IMR-90 (cell line): Measurements from ENCODE around the gene ABCC8. TPM values are rescaled to one million over a fixed set of nuclear protein-coding genes. Genes with fewer than 3 reads are reported as not detected.

Experiments
- ATAC-seq: fragments of 200-7000 bp; cut with Tn5 transposase; 2 replicates; pipeline ENCODE4 v1.9.1; 2020; ENCODE audit warnings: low read depth, mild to moderate bottlenecking, moderate library complexity
- BruUV-seq: library from RNA; stranded (reverse); fragments of 400-500 nt; replicated peaks from 2 replicates; lab custom pipeline; 2021; lab: Mats Ljungman, UMichigan
- CTCF ChIA-PET: fragments of 300-600 bp; formaldehyde crosslinking; extraction: SDS; loops from one replicate; lab custom pipeline; 2021; ENCODE audit warnings: antibody characterized with exemption; lab: Yijun Ruan, JAX
- POLR2A ChIA-PET: fragments of 300-600 bp; sonication (Branson Sonifier 250); formaldehyde crosslinking; loops from one replicate; lab custom pipeline; 2022; ENCODE audit warnings: antibody characterized with exemption; ENCODE audit not compliant: unreplicated experiment; lab: Charles Lee
- DNase-seq: peaks from one replicate; pipeline ENCODE4 v3.0.0; 2013
- H2AFZ ChIP-seq: replicated peaks from 2 replicates; pipeline ENCODE3; 2013; ENCODE audit warnings: low read length, mild to moderate bottlenecking; ENCODE audit not compliant: poor library complexity
- H2AK5ac ChIP-seq: 2 replicates; pipeline ENCODE4 v1.6.1; 2013; ENCODE audit warnings: low read depth, low read length, inconsistent platforms
- H2AK9ac ChIP-seq: replicated peaks from 2 replicates; pipeline ENCODE3; 2013; ENCODE audit warnings: mild to moderate bottlenecking, low read depth, low read length, moderate library complexity; ENCODE audit not compliant: poor library complexity
- H2BK120ac ChIP-seq: 2 replicates; pipeline ENCODE4 v1.6.1; 2013; ENCODE audit warnings: low read depth, low read length, inconsistent platforms
- H2BK15ac ChIP-seq: 3 replicates; pipeline ENCODE4 v1.6.1; 2013; ENCODE audit warnings: low read depth, low read length, inconsistent platforms
- H2BK20ac ChIP-seq: 2 replicates; pipeline ENCODE4 v1.6.1; 2013; ENCODE audit warnings: low read depth, mild to moderate bottlenecking, inconsistent platforms, low read length, moderate library complexity
- H2BK5ac ChIP-seq: 2 replicates; pipeline ENCODE4 v1.6.1; 2013; ENCODE audit warnings: mild to moderate bottlenecking, low read depth, low read length, inconsistent platforms; ENCODE audit not compliant: poor library complexity, severe bottlenecking
- H3K14ac ChIP-seq: replicated peaks from 2 replicates; pipeline ENCODE4 v1.6.1; 2013; ENCODE audit warnings: low read depth, low read length, inconsistent platforms
- H3K18ac ChIP-seq: 2 replicates; pipeline ENCODE4 v1.6.1; 2013; ENCODE audit warnings: low read depth, low read length, control low read depth
- H3K23ac ChIP-seq: 2 replicates; pipeline ENCODE4 v1.6.1; 2013; ENCODE audit warnings: low read depth, low read length, inconsistent platforms
- H3K27ac ChIP-seq: 2 replicates; pipeline ENCODE4 v1.5.1; 2013; ENCODE audit warnings: mild to moderate bottlenecking, control low read depth, low read length; ENCODE audit not compliant: insufficient read depth
- H3K27me3 ChIP-seq: 2 replicates; pipeline ENCODE4 v1.6.1; 2013; ENCODE audit warnings: low read length; ENCODE audit not compliant: control insufficient read depth, insufficient read depth
- H3K36me3 ChIP-seq: 2 replicates; pipeline ENCODE4 v1.6.1; 2013; ENCODE audit warnings: low read length, mixed read lengths; ENCODE audit not compliant: control insufficient read depth, insufficient read depth
- H3K4ac ChIP-seq: 2 replicates; pipeline ENCODE4 v1.6.1; 2013; ENCODE audit warnings: low read depth, low read length, inconsistent platforms
- H3K4me1 ChIP-seq: 2 replicates; pipeline ENCODE4 v1.6.1; 2013; ENCODE audit warnings: low read length, mixed read lengths; ENCODE audit not compliant: control insufficient read depth, insufficient read depth
- H3K4me2 ChIP-seq: 2 replicates; pipeline ENCODE4 v1.6.1; 2013; ENCODE audit warnings: low read depth, mild to moderate bottlenecking, control low read depth, low read length, moderate library complexity
- H3K4me3 ChIP-seq: 2 replicates; pipeline ENCODE4 v1.5.1; 2013; ENCODE audit warnings: low read depth, mild to moderate bottlenecking, control low read depth, low read length, moderate library complexity; ENCODE audit not compliant: insufficient read depth
- H3K56ac ChIP-seq: 2 replicates; pipeline ENCODE4 v1.6.1; 2013; ENCODE audit warnings: low read length, inconsistent platforms; ENCODE audit not compliant: insufficient read depth; ENCODE audit errors: extremely low read depth
- H3K79me1 ChIP-seq, 2 experiments: 2 replicates each; pipeline ENCODE4 v1.6.1; 2013; ENCODE audit warnings: low read length in 2 of 2, inconsistent platforms in 1 of 2, low read depth in 1 of 2
- H3K9ac ChIP-seq: 2 replicates; pipeline ENCODE4 v1.6.1; 2013; ENCODE audit warnings: low read depth, low read length, control low read depth
- H3K9me1 ChIP-seq: 2 replicates; pipeline ENCODE4 v1.6.1; 2013; ENCODE audit warnings: low read length, inconsistent platforms; ENCODE audit not compliant: insufficient read depth
- H3K9me3 ChIP-seq: 2 replicates; pipeline ENCODE4 v1.6.1; 2013; ENCODE audit warnings: low read length; ENCODE audit not compliant: control insufficient read depth, insufficient read depth
- H4K20me1 ChIP-seq: 2 replicates; pipeline ENCODE4 v1.6.1; 2013; ENCODE audit warnings: low read length, inconsistent platforms; ENCODE audit not compliant: insufficient read depth
- H4K5ac ChIP-seq: 2 replicates; pipeline ENCODE4 v1.6.1; 2013; ENCODE audit warnings: mild to moderate bottlenecking, low read depth, low read length, control low read depth
- H4K8ac ChIP-seq, 2 experiments: 2 replicates each; pipeline ENCODE4 v1.6.1; 2013; ENCODE audit warnings: low read depth in 2 of 2, low read length in 2 of 2, control low read depth in 1 of 2, inconsistent platforms in 1 of 2
- H4K91ac ChIP-seq: 2 replicates; pipeline ENCODE4 v1.6.1; 2013; ENCODE audit warnings: low read depth, low read length, inconsistent platforms; ENCODE audit not compliant: insufficient read depth
- BHLHE40 ChIP-seq: fragments of 150-350 bp; IDR thresholded peaks from 2 replicates; pipeline ENCODE4 v1.6.1; 2016; ENCODE audit warnings: mild to moderate bottlenecking, low read depth, low read length
- CEBPB ChIP-seq: IDR thresholded peaks from 2 replicates; pipeline ENCODE4 v1.6.1; 2012; ENCODE audit warnings: low read depth, low read length, improper control_type of control experiment
- CHD1 ChIP-seq: IDR thresholded peaks from 2 replicates; pipeline ENCODE4 v1.6.1; 2012; ENCODE audit warnings: low read depth, low read length, improper control_type of control experiment
- FOS ChIP-seq: fragments of 150-350 bp; IDR thresholded peaks from 2 replicates; pipeline ENCODE4 v1.6.1; 2016; ENCODE audit warnings: low read depth, low read length
- MAFK ChIP-seq: IDR thresholded peaks from 2 replicates; pipeline ENCODE4 v1.6.1; 2012; ENCODE audit warnings: low read depth, low read length, improper control_type of control experiment
- MAZ ChIP-seq: IDR thresholded peaks from 2 replicates; pipeline ENCODE4 v1.6.1; 2012; ENCODE audit warnings: low read depth, mild to moderate bottlenecking, low read length, improper control_type of control experiment, moderate library complexity, borderline replicate concordance
- MXI1 ChIP-seq: IDR thresholded peaks from 2 replicates; pipeline ENCODE4 v1.6.1; 2012; ENCODE audit warnings: low read depth, mild to moderate bottlenecking, low read length, moderate library complexity, borderline replicate concordance
- NFE2L2 ChIP-seq: fragments of 150-350 bp; IDR thresholded peaks from 2 replicates; pipeline ENCODE4 v1.6.1; 2016; ENCODE audit warnings: low read depth, mild to moderate bottlenecking, low read length
- POLR2A ChIP-seq: IDR thresholded peaks from 2 replicates; pipeline ENCODE4 v1.6.1; 2012; ENCODE audit warnings: mild to moderate bottlenecking, low read depth, low read length
- RAD21 ChIP-seq: IDR thresholded peaks from 2 replicates; pipeline ENCODE4 v1.6.1; 2012; ENCODE audit warnings: low read length, improper control_type of control experiment
- RCOR1 ChIP-seq: IDR thresholded peaks from 2 replicates; pipeline ENCODE4 v1.6.1; 2012; ENCODE audit warnings: mild to moderate bottlenecking, low read length, improper control_type of control experiment; ENCODE audit not compliant: insufficient replicate concordance
- RFX5 ChIP-seq: IDR thresholded peaks from 2 replicates; pipeline ENCODE4 v1.8.0; 2012; ENCODE audit warnings: low read depth, mild to moderate bottlenecking, low read length, moderate library complexity
- SMC3 ChIP-seq: fragments of 150-350 bp; IDR thresholded peaks from 2 replicates; pipeline ENCODE4 v1.6.1; 2016; ENCODE audit warnings: low read depth, mild to moderate bottlenecking, antibody characterized with exemption, low read length, moderate library complexity
- WGBS, 2 experiments: methylation state at CpG; one replicate each; pipeline versions ENCODE4 v1.1.5 to v1.1.7; 2013; ENCODE audit warnings: missing lambda C conversion rate in 2 of 2; ENCODE audit not compliant: insufficient read length in 1 of 2; ENCODE audit errors: extremely low coverage in 2 of 2; 5-methylcytosine and 5-hydroxymethylcytosine counted together
- dilution Hi-C: fragments of 300-500 bp; cut with HindIII; formaldehyde crosslinking; loops from one replicate; pipeline ENCODE4 v1.14.3; 2018; ENCODE audit warnings: low sequenced_read_pairs; ENCODE audit not compliant: unreplicated experiment
- in situ Hi-C: fragments of 300-500 bp; cut with MboI; formaldehyde crosslinking; loops from 3 replicates; pipeline ENCODE4 v1.14.3; 2019; ENCODE audit warnings: low sequenced_read_pairs, inconsistent platforms, mixed read lengths
- intact Hi-C: fragments of 100-400 bp; cut with micrococcal nuclease; formaldehyde crosslinking; loops from 2 replicates; pipeline ENCODE4 v1.10.0; 2022
- polyA plus RNA-seq, 3 experiments: library from polyadenylated mRNA; depleted of rRNA; stranded (reverse); fragments of >200 nt; gene quantifications; 2 replicates each; pipeline ENCODE4 v1.2.3, GENCODE V29; 2012; ENCODE audit warnings: low replicate concordance in 1 of 3
- total RNA-seq: library from RNA; depleted of rRNA; stranded (reverse); fragments of >200 nt; gene quantifications from 2 replicates; pipeline ENCODE4 v1.2.3, GENCODE V29; 2012
- TF ChIP-seq, protein P1 (sequence below): conservative IDR thresholded peaks from 2 replicates; pipeline ENCODE4 v1.5.1; 2012; ENCODE audit warnings: mild to moderate bottlenecking, low read depth, low read length, improper control_type of control experiment
- TF ChIP-seq, protein P2 (sequence below): fragments of 150-350 bp; IDR thresholded peaks from 2 replicates; pipeline ENCODE4 v1.6.1; 2016; ENCODE audit warnings: low read depth, mild to moderate bottlenecking, low read length, moderate library complexity, borderline replicate concordance
- TF ChIP-seq, protein P3 (sequence below): fragments of 150-350 bp; IDR thresholded peaks from 2 replicates; pipeline ENCODE4 v1.6.1; 2017; ENCODE audit warnings: mild to moderate bottlenecking, antibody characterized with exemption, low read length, low read depth

Gene ABCC8
- total and polyA plus RNA-seq, 2 of the 4 experiments (the other 2 are of a cell fraction): not detected

DNA sequence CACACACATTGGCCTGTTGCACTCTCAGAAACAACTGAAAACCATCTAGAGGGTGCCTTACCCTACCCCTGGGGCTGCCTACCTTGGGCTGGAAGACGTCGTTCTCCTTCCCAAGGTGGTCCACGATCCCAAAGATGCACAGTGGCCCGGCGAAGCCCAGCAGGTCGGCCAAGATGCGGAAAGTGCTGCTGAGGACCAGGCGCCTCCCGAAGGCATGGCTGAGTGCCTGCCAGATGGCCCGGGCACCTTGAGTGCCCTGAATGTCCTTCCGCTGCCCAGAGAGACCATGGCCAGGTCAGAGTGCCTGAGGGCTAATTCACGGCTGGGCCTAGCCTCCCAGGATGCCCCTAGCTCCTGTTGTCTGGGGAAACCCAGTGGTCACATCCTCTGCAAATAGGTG lies 16.2 kb downstream of the ABCC8 start:
- no peaks in the 10 kb centered on the region for H3K4me1 ChIP-seq
- no peak overlapping the region for H3K9ac ChIP-seq
- H3K23ac ChIP-seq: no peak overlapping the region
- H4K5ac ChIP-seq: no peak overlapping the region
- H3K4me3 ChIP-seq: no peak overlapping the region
- H4K8ac ChIP-seq: no peak overlapping the region
- H3K56ac ChIP-seq: no peak overlapping the region
- BruUV-seq: no TSS peak
- H3K4ac ChIP-seq: no peak overlapping the region
- H2BK20ac ChIP-seq: no peak overlapping the region
- no peak overlapping the region for H3K27ac ChIP-seq
- ATAC-seq: no peak
- no peaks in the 10 kb centered on the region for H3K9me1 ChIP-seq
- H2AFZ ChIP-seq: no peak overlapping the region
- H3K36me3 ChIP-seq: no peaks in the 10 kb centered on the region
- H3K4me2 ChIP-seq: no peak overlapping the region
- H3K9me3 ChIP-seq: no peaks in the 10 kb centered on the region
- ChIA-PET POLR2A (no interaction called here), CTCF (no interaction called here)
- no peak overlapping the region for H2BK120ac ChIP-seq
- no peak overlapping the region for H2BK15ac ChIP-seq
- TF ChIP-seq, protein P1, sequence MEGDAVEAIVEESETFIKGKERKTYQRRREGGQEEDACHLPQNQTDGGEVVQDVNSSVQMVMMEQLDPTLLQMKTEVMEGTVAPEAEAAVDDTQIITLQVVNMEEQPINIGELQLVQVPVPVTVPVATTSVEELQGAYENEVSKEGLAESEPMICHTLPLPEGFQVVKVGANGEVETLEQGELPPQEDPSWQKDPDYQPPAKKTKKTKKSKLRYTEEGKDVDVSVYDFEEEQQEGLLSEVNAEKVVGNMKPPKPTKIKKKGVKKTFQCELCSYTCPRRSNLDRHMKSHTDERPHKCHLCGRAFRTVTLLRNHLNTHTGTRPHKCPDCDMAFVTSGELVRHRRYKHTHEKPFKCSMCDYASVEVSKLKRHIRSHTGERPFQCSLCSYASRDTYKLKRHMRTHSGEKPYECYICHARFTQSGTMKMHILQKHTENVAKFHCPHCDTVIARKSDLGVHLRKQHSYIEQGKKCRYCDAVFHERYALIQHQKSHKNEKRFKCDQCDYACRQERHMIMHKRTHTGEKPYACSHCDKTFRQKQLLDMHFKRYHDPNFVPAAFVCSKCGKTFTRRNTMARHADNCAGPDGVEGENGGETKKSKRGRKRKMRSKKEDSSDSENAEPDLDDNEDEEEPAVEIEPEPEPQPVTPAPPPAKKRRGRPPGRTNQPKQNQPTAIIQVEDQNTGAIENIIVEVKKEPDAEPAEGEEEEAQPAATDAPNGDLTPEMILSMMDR: no peak
- TF ChIP-seq CEBPB (no peak), RAD21 (no peak), RFX5 (no peak), RCOR1 (no peak), SMC3 (no peak), MXI1 (no peak), MAZ (no peak), MAFK (no peak), NFE2L2 (no peak), BHLHE40 (no peak), CHD1 (no peak), POLR2A (no peak), FOS (no peak)
- TF ChIP-seq, protein P2, sequence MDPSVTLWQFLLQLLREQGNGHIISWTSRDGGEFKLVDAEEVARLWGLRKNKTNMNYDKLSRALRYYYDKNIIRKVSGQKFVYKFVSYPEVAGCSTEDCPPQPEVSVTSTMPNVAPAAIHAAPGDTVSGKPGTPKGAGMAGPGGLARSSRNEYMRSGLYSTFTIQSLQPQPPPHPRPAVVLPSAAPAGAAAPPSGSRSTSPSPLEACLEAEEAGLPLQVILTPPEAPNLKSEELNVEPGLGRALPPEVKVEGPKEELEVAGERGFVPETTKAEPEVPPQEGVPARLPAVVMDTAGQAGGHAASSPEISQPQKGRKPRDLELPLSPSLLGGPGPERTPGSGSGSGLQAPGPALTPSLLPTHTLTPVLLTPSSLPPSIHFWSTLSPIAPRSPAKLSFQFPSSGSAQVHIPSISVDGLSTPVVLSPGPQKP: no peak
- TF ChIP-seq, protein P3, sequence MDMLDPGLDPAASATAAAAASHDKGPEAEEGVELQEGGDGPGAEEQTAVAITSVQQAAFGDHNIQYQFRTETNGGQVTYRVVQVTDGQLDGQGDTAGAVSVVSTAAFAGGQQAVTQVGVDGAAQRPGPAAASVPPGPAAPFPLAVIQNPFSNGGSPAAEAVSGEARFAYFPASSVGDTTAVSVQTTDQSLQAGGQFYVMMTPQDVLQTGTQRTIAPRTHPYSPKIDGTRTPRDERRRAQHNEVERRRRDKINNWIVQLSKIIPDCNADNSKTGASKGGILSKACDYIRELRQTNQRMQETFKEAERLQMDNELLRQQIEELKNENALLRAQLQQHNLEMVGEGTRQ: no peak
- H3K27me3 ChIP-seq: peaks cover 4% of the 10 kb centered on the region
- no peak overlapping the region for H3K18ac ChIP-seq
- no peak overlapping the region for H2AK5ac ChIP-seq
- H3K79me1 ChIP-seq: no peaks in the 10 kb centered on the region
- H2AK9ac ChIP-seq: no peak overlapping the region
- dilution Hi-C loops (no loop called here), intact Hi-C loops (no loop called here), in situ Hi-C loops (no loop called here)
- no peaks in the 10 kb centered on the region for H4K20me1 ChIP-seq
- H4K91ac ChIP-seq: no peak overlapping the region
- no peak overlapping the region for H3K14ac ChIP-seq
- H2BK5ac ChIP-seq: no peak overlapping the region
- DNase-seq: no peak
- 71% methylated on average over 3 of the region's 12 CpGs; no CpG with 5 or more reads in 1 of the 2 experiments for WGBS, 2 experiments
